ENCODE measurements around the gene BNC2.

- no peak for TF ChIP-seq CTCF (IDR thresholded peaks at IDR 0.05)
- TF ChIP-seq POLR2A (IDR thresholded peaks at IDR 0.05), result no peak
These were observed 142.3 kb downstream of the BNC2 start for GRCh38 chr9:16728137-16728508.
